Motor neuron (in vitro differentiated cells): ENCODE data around the gene NKX3-2. TPM values are rescaled to one million over a fixed set of nuclear protein-coding genes. Genes with fewer than 3 reads are reported as not detected.

Experiments used
- ATAC-seq, 8 experiments: fragments of 200-7000 bp; cut with Tn5 transposase; replicated peaks in 6 of 8; 2 replicates each; pipeline ENCODE4 v1.8.0; 2021; ENCODE audit warnings: mild to moderate bottlenecking in 8 of 8, moderate library complexity in 8 of 8
- H3K27ac ChIP-seq, 2 donors: fragments of 250-450 bp; sonication (Bioruptor Pico); 2 replicates each; pipeline ENCODE4 v1.9.0; 2021; ENCODE audit warnings: antibody characterized with exemption in 2 of 2, mild to moderate bottlenecking in 2 of 2, moderate library complexity in 1 of 2
- H3K4me1 ChIP-seq, 2 donors: fragments of 250-450 bp; sonication (Bioruptor Pico); replicated peaks in 1 of 2; 2 replicates each; pipeline ENCODE4 v1.6.1; 2021; ENCODE audit warnings: antibody characterized with exemption in 2 of 2, mild to moderate bottlenecking in 2 of 2, moderate library complexity in 1 of 2
- H3K4me3 ChIP-seq, 5 donors: fragments of 250-450 bp; sonication (Bioruptor Pico); 2 replicates each; pipeline ENCODE4 v1.9.0; 2021; ENCODE audit warnings: antibody characterized with exemption in 5 of 5, mild to moderate bottlenecking in 5 of 5, moderate library complexity in 4 of 5
- WGBS, 10 experiments: fragments of 450-650 bp; shearing (Covaris generic); methylation state at CpG; one replicate each; pipeline ENCODE4 v1.0.0; 2022; 5-methylcytosine and 5-hydroxymethylcytosine counted together
- in situ Hi-C, 9 experiments: fragments of 400-800 bp; cut with MboI; loops; one replicate each; pipeline ENCODE4 v1.15.0; 2021; ENCODE audit warnings: low sequenced_read_pairs in 9 of 9, low pct_unique_long_range_greater_than_20kb in 2 of 9; ENCODE audit not compliant: unreplicated experiment in 9 of 9
- total RNA-seq, 8 experiments: library from RNA; unstranded; fragments of 300-600 nt; gene quantifications; 2 replicates each; pipeline versions ENCODE4 v1.2.3 to v1.2.4, GENCODE V29; 2022

Gene NKX3-2
- total RNA-seq, 8 experiments from 2014 or later = 0.43 to 24.3 (median 1.0) TPM

- H3K4me1 ChIP-seq = peaks cover 5 to 22% of the 10 kb centered on the region in 2 donors
- H3K27ac ChIP-seq = no peak overlapping the region
- H3K4me3 ChIP-seq = peak overlapping the region; percentile 34 to 70 (median 48)
- ATAC-seq = no peak
- WGBS, 10 experiments = 7 to 100% (median 65%) methylated on average over 1 to 14 of the region's 30 CpGs; no CpG with 5 or more reads in 2 of the 10 experiments
- in situ Hi-C loops = loop anchor here in 8 of 9 experiments (10.0 to 25.0 kb wide), 4 partner anchors 681 to 806 kb away; no protein-coding TSS in a partner anchor
These were observed 1.1 kb downstream of the NKX3-2 start for GRCh38 chr4:13543032-13543838.

GRCh38 chr4:13542577-13543031 is 1.7 kb downstream of the NKX3-2 start:
- Histone ChIP-seq H3K4me3 (peak overlapping the region in 2 of 5 donors; percentile 48 to 66), H3K27ac (no peak overlapping the region), H3K4me1 (peaks cover 5 to 22% of the 10 kb centered on the region in 2 donors)
- in situ Hi-C loops = loop anchor here in 8 of 9 experiments (10.0 to 25.0 kb wide), 4 partner anchors 680 to 805 kb away; no protein-coding TSS in a partner anchor
- WGBS, 10 experiments = 46 to 100% methylated on average over 1 to 6 of the region's 27 CpGs; no CpG with 5 or more reads in 8 of the 10 experiments
- no peak for ATAC-seq

- Histone ChIP-seq H3K4me3 (peak overlapping the region; percentile 1 to 23 (median 8)), H3K4me1 (peaks cover 5 to 20% of the 10 kb centered on the region in 2 donors), H3K27ac (no peak overlapping the region)
- in situ Hi-C loops = loop anchor here in 8 of 9 experiments (10.0 to 25.0 kb wide), 4 partner anchors 680 to 805 kb away; no protein-coding TSS in a partner anchor
- WGBS, 10 experiments = 9 to 100% (median 14%) methylated on average over 2 to 17 of the region's 79 CpGs; no CpG with 5 or more reads in 6 of the 10 experiments
- no peak for ATAC-seq
These were observed 2.4 kb downstream of the NKX3-2 start for GRCh38 chr4:13541720-13542576.

- in situ Hi-C loops = loop anchor here in 8 of 9 experiments (10.0 to 25.0 kb wide), 4 partner anchors 679 to 804 kb away; no protein-coding TSS in a partner anchor
- ATAC-seq = no peak
- Histone ChIP-seq H3K4me1 (peaks cover 5 to 18% of the 10 kb centered on the region in 2 donors), H3K4me3 (no peak overlapping the region), H3K27ac (no peak overlapping the region)
- 0 to 100% (median 45%) methylated on average over 1 to 4 of the region's 10 CpGs; no CpG with 5 or more reads in 4 of the 10 experiments for WGBS, 10 experiments
These were observed 3.1 kb downstream of the NKX3-2 start for GRCh38 chr4:13541176-13541604.

GRCh38 chr4:13540446-13541175 is 3.7 kb downstream of the NKX3-2 start:
- no peak overlapping the region for H3K27ac ChIP-seq
- WGBS, 10 experiments = 0 to 59% (median 44%) methylated on average over 2 to 20 of the region's 23 CpGs; no CpG with 5 or more reads in 3 of the 10 experiments
- no peak overlapping the region for H3K4me3 ChIP-seq
- ATAC-seq = no peak
- peaks cover 10 to 18% of the 10 kb centered on the region in 2 donors for H3K4me1 ChIP-seq
- in situ Hi-C loops = loop anchor here in 8 of 9 experiments (10.0 to 25.0 kb wide), 4 partner anchors 678 to 803 kb away; no protein-coding TSS in a partner anchor

GRCh38 chr4:13539619-13540445 is 4.5 kb downstream of the NKX3-2 start:
- 0 to 55% (median 12%) methylated on average over 3 to 28 of the region's 42 CpGs; no CpG with 5 or more reads in 1 of the 10 experiments for WGBS, 10 experiments
- no peak overlapping the region for H3K4me3 ChIP-seq
- peaks cover 5 to 19% of the 10 kb centered on the region in 2 donors for H3K4me1 ChIP-seq
- ATAC-seq = no peak
- in situ Hi-C loops = loop anchor here in 8 of 9 experiments (10.0 to 25.0 kb wide), 4 partner anchors 678 to 803 kb away; no protein-coding TSS in a partner anchor
- H3K27ac ChIP-seq = no peak overlapping the region

- in situ Hi-C loops = loop anchor here in 7 of 9 experiments (25.0 kb wide), 3 partner anchors 677 to 802 kb away; no protein-coding TSS in a partner anchor
- WGBS, 10 experiments = 0 to 17% (median 5%) methylated on average over 4 to 18 of the region's 23 CpGs
- Histone ChIP-seq H3K4me1 (peaks cover 5 to 26% of the 10 kb centered on the region in 2 donors), H3K27ac (no peak overlapping the region), H3K4me3 (peak overlapping the region in 2 of 5 donors; percentile 4 to 9)
- ATAC-seq = peak in 3 of 8 experiments; percentile 13 to 18 (median 18)
These were observed 5.2 kb downstream of the NKX3-2 start for GRCh38 chr4:13539047-13539618.

- Histone ChIP-seq H3K4me3 (no peak overlapping the region), H3K27ac (no peak overlapping the region), H3K4me1 (peaks cover 5 to 26% of the 10 kb centered on the region in 2 donors)
- in situ Hi-C loops = loop anchor here in 7 of 9 experiments (25.0 kb wide), 3 partner anchors 676 to 801 kb away; no protein-coding TSS in a partner anchor
- no peak for ATAC-seq
- WGBS, 10 experiments = 24 to 50% (median 33%) methylated on average over 1 to 16 of the region's 16 CpGs
These were observed 5.8 kb downstream of the NKX3-2 start for GRCh38 chr4:13538427-13538973.

- in situ Hi-C loops = loop anchor here in 7 of 9 experiments (25.0 kb wide), 3 partner anchors 676 to 801 kb away; no protein-coding TSS in a partner anchor
- H3K4me3 ChIP-seq = no peak overlapping the region
- peaks cover 5 to 24% of the 10 kb centered on the region in 2 donors for H3K4me1 ChIP-seq
- 0 to 39% (median 18%) methylated on average over 1 to 10 of the region's 10 CpGs; no CpG with 5 or more reads in 4 of the 10 experiments for WGBS, 10 experiments
- ATAC-seq = no peak
- no peak overlapping the region for H3K27ac ChIP-seq
These were observed 6.5 kb downstream of the NKX3-2 start for GRCh38 chr4:13537832-13538177.

- H3K4me3 ChIP-seq = no peak overlapping the region
- WGBS, 10 experiments = 10 to 53% (median 27%) methylated on average over 5 to 27 of the region's 34 CpGs; no CpG with 5 or more reads in 1 of the 10 experiments
- H3K4me1 ChIP-seq = peaks cover 5 to 22% of the 10 kb centered on the region in 2 donors
- ATAC-seq = no peak
- H3K27ac ChIP-seq = no peak overlapping the region
- in situ Hi-C loops = loop anchor here in 7 of 9 experiments (25.0 kb wide), 3 partner anchors 675 to 800 kb away; no protein-coding TSS in a partner anchor
These were observed 7.1 kb downstream of the NKX3-2 start for GRCh38 chr4:13537011-13537831.
